ENCODE data around the gene ACVRL1. TPM values are rescaled to one million over a fixed set of nuclear protein-coding genes. Genes with fewer than 3 reads are reported as not detected.

Gene ACVRL1
- total and polyA plus RNA-seq, 9 of the 15 experiments (the other 6 are each of a cell fraction or from before 2014, with no cell fraction given) = 0.07 to 1.4 (median 0.30) TPM

GRCh38 chr12:51941011-51941581 is 33.8 kb downstream of the ACVRL1 start:
- Histone ChIP-seq H4K20me1 (replicated peaks; ENCODE audit: control insufficient read depth, insufficient read depth, low read length) (no peaks in the 10 kb centered on the region), H3K4me3 (no peak overlapping the region), H3K27me3 (ENCODE audit: control insufficient read depth in 2 of 2, insufficient read depth in 2 of 2, low read length in 2 of 2) (peaks cover 5 to 27% of the 10 kb centered on the region in 2 experiments; a peak in 3 of 5 replicates), H3K4me1 (replicated peaks in 1 of 2; ENCODE audit: control insufficient read depth in 2 of 2, insufficient read depth in 2 of 2, low read length in 2 of 2) (peaks cover 0 to 4% of the 10 kb centered on the region in 2 experiments; a peak in 1 of 5 replicates), H3K36me3 (ENCODE audit: control insufficient read depth, insufficient read depth, low read length) (no peaks in the 10 kb centered on the region), H3K79me2 (ENCODE audit: control insufficient read depth, insufficient read depth, low read length) (no peaks in the 10 kb centered on the region), H3K27ac (ENCODE audit: extremely low read depth, low read depth, low read length) (no peak overlapping the region), H2AFZ (ENCODE audit: low read depth, low read length) (no peak overlapping the region), H3K9me3 (replicated peaks; ENCODE audit: control insufficient read depth, insufficient read depth, low read depth, low read length) (peaks cover 4% of the 10 kb centered on the region; the same call in 1 of the 2 replicates), H3K4me2 (ENCODE audit: insufficient read depth, low read length) (no peak overlapping the region), H3K9ac (ENCODE audit: insufficient read depth in 1 of 2, low read depth in 2 of 2, low read length in 2 of 2) (no peak overlapping the region), H3K9me1 (ENCODE audit: control insufficient read depth, insufficient read depth, low read length) (no peaks in the 10 kb centered on the region)
- CTCF ChIA-PET (ENCODE audit: low intra/inter-chr PET ratio) = no interaction called here
- ATAC-seq = no peak
- no peak for FAIRE-seq
- no peak for DNase-seq (ENCODE audit: extremely low read depth in 1 of 4, low spot score in 3 of 4)
- POLR2A ChIA-PET = interaction anchor here (0.6 kb wide), 1 partner anchor 497 kb away, joined by 4 read pairs; no protein-coding TSS in a partner anchor
- intact Hi-C loops (cut with micrococcal nuclease) (no loop called here), in situ Hi-C loops (cut with MboI) (no loop called here)
- BruUV-seq (replicated peaks) = no TSS peak
- no peak for TF ChIP-seq MIER1 (IDR thresholded peaks at IDR 0.05; ENCODE audit: low read depth)
- peak; percentile 26; the same call in 1 of the 2 replicates for TF ChIP-seq NFIC (IDR thresholded peaks at IDR 0.05)
- WGBS (ENCODE audit: insufficient coverage, low coverage, missing lambda C conversion rate) = 36% methylated on average over 15 of the region's 15 CpGs

DNA sequence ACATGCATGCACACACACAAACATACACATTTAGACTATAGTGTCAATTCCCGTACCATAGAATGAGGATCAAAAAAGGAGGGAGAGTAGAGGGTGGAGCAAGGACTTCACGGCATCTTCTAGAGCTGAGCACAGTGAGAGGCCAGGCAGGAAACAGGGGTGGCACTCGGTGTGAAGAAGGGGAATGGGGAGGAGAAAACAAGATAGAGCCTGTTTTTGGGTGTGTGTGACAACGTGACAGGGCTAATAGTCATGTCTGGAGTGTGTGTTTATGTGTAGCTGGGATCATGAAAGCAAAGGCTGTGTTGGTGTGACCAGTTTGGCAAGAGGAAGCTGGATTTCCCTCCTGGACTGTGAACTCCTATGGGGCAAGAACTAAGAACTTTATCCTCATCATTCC is 34.3 kb downstream of the ACVRL1 start:
- intact Hi-C loops (cut with micrococcal nuclease) (no loop called here), in situ Hi-C loops (cut with MboI) (no loop called here)
- no peak for FAIRE-seq
- POLR2A ChIA-PET = no interaction called here
- no peak for DNase-seq (ENCODE audit: extremely low read depth in 1 of 4, low spot score in 3 of 4)
- Histone ChIP-seq H3K4me3 (no peak overlapping the region), H3K4me1 (replicated peaks in 1 of 2; ENCODE audit: control insufficient read depth in 2 of 2, insufficient read depth in 2 of 2, low read length in 2 of 2) (peaks cover 0 to 4% of the 10 kb centered on the region in 2 experiments; a peak in 1 of 5 replicates), H3K9me1 (ENCODE audit: control insufficient read depth, insufficient read depth, low read length) (no peaks in the 10 kb centered on the region), H3K79me2 (ENCODE audit: control insufficient read depth, insufficient read depth, low read length) (no peaks in the 10 kb centered on the region), H3K27me3 (ENCODE audit: control insufficient read depth in 2 of 2, insufficient read depth in 2 of 2, low read length in 2 of 2) (peaks cover 5 to 27% of the 10 kb centered on the region in 2 experiments; a peak in 3 of 5 replicates), H2AFZ (ENCODE audit: low read depth, low read length) (no peak overlapping the region), H3K9ac (ENCODE audit: insufficient read depth in 1 of 2, low read depth in 2 of 2, low read length in 2 of 2) (no peak overlapping the region), H3K36me3 (ENCODE audit: control insufficient read depth, insufficient read depth, low read length) (no peaks in the 10 kb centered on the region), H4K20me1 (replicated peaks; ENCODE audit: control insufficient read depth, insufficient read depth, low read length) (no peaks in the 10 kb centered on the region), H3K27ac (ENCODE audit: extremely low read depth, low read depth, low read length) (no peak overlapping the region), H3K9me3 (replicated peaks; ENCODE audit: control insufficient read depth, insufficient read depth, low read depth, low read length) (peaks cover 4% of the 10 kb centered on the region; the same call in 1 of the 2 replicates), H3K4me2 (ENCODE audit: insufficient read depth, low read length) (no peak overlapping the region)
- WGBS (ENCODE audit: insufficient coverage, low coverage, missing lambda C conversion rate) = 26% methylated on average over 4 of the region's 4 CpGs
- CTCF ChIA-PET (ENCODE audit: low intra/inter-chr PET ratio) = no interaction called here
- no TSS peak for BruUV-seq (replicated peaks)
- ATAC-seq = no peak
- TF ChIP-seq, protein P1, sequence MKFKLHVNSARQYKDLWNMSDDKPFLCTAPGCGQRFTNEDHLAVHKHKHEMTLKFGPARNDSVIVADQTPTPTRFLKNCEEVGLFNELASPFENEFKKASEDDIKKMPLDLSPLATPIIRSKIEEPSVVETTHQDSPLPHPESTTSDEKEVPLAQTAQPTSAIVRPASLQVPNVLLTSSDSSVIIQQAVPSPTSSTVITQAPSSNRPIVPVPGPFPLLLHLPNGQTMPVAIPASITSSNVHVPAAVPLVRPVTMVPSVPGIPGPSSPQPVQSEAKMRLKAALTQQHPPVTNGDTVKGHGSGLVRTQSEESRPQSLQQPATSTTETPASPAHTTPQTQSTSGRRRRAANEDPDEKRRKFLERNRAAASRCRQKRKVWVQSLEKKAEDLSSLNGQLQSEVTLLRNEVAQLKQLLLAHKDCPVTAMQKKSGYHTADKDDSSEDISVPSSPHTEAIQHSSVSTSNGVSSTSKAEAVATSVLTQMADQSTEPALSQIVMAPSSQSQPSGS (CRISPR knock-in tag; IDR thresholded peaks at IDR 0.05) = no peak
- TF ChIP-seq, protein P2, sequence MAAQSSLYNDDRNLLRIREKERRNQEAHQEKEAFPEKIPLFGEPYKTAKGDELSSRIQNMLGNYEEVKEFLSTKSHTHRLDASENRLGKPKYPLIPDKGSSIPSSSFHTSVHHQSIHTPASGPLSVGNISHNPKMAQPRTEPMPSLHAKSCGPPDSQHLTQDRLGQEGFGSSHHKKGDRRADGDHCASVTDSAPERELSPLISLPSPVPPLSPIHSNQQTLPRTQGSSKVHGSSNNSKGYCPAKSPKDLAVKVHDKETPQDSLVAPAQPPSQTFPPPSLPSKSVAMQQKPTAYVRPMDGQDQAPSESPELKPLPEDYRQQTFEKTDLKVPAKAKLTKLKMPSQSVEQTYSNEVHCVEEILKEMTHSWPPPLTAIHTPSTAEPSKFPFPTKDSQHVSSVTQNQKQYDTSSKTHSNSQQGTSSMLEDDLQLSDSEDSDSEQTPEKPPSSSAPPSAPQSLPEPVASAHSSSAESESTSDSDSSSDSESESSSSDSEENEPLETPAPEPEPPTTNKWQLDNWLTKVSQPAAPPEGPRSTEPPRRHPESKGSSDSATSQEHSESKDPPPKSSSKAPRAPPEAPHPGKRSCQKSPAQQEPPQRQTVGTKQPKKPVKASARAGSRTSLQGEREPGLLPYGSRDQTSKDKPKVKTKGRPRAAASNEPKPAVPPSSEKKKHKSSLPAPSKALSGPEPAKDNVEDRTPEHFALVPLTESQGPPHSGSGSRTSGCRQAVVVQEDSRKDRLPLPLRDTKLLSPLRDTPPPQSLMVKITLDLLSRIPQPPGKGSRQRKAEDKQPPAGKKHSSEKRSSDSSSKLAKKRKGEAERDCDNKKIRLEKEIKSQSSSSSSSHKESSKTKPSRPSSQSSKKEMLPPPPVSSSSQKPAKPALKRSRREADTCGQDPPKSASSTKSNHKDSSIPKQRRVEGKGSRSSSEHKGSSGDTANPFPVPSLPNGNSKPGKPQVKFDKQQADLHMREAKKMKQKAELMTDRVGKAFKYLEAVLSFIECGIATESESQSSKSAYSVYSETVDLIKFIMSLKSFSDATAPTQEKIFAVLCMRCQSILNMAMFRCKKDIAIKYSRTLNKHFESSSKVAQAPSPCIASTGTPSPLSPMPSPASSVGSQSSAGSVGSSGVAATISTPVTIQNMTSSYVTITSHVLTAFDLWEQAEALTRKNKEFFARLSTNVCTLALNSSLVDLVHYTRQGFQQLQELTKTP (IDR thresholded peaks at IDR 0.05; ENCODE audit: low read depth in 1 of 2, partially characterized antibody in 2 of 2) = no peak
- TF ChIP-seq MCM7 (IDR thresholded peaks at IDR 0.05) (no peak), DPF2 (IDR thresholded peaks at IDR 0.05) (no peak), RBM39 (optimal IDR thresholded peaks at IDR 0.05; ENCODE audit: low read depth, low read length) (no peak)
- TF ChIP-seq, protein P3, sequence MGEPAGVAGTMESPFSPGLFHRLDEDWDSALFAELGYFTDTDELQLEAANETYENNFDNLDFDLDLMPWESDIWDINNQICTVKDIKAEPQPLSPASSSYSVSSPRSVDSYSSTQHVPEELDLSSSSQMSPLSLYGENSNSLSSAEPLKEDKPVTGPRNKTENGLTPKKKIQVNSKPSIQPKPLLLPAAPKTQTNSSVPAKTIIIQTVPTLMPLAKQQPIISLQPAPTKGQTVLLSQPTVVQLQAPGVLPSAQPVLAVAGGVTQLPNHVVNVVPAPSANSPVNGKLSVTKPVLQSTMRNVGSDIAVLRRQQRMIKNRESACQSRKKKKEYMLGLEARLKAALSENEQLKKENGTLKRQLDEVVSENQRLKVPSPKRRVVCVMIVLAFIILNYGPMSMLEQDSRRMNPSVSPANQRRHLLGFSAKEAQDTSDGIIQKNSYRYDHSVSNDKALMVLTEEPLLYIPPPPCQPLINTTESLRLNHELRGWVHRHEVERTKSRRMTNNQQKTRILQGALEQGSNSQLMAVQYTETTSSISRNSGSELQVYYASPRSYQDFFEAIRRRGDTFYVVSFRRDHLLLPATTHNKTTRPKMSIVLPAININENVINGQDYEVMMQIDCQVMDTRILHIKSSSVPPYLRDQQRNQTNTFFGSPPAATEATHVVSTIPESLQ (CRISPR knock-in tag; IDR thresholded peaks at IDR 0.05) = no peak
